Retinal pigment epithelial cell (primary cell): ENCODE measurements around the gene FRRS1.
A peak's percentile ranks its signal among the peaks of the same experiment; 100 is the strongest.

Experiments used
- DNase-seq: peaks from one replicate; pipeline ENCODE4 v3.0.0-alpha.2; 2010; ENCODE audit warnings: low read depth
- H3K4me3 ChIP-seq: 2 replicates; pipeline ENCODE4 v1.5.1; 2011; ENCODE audit warnings: mild to moderate bottlenecking, low read length, control low read depth, moderate library complexity
- CTCF ChIP-seq: conservative IDR thresholded peaks from 2 replicates; pipeline ENCODE4 v1.5.1; 2011; ENCODE audit warnings: low read depth, low read length, control low read depth, inconsistent platforms

Gene FRRS1

GRCh38 chr1:99723251-99723650 is 43.2 kb downstream of the FRRS1 start:
- no peak for DNase-seq
- no peak overlapping the region for H3K4me3 ChIP-seq
- no peak for TF ChIP-seq CTCF

- H3K4me3 ChIP-seq = no peak overlapping the region
- no peak for DNase-seq
- no peak for TF ChIP-seq CTCF
Observed at GRCh38 chr1:99717005-99717404, 49.4 kb downstream of the FRRS1 start.

- no peak for TF ChIP-seq CTCF
- no peak for DNase-seq
- no peak overlapping the region for H3K4me3 ChIP-seq
Observed at GRCh38 chr1:99713006-99713405, 53.4 kb downstream of the FRRS1 start.

- no peak for TF ChIP-seq CTCF
- H3K4me3 ChIP-seq = no peak overlapping the region
- no peak for DNase-seq
Observed at GRCh38 chr1:99710994-99711393, 55.4 kb downstream of the FRRS1 start.

GRCh38 chr1:99707535-99708142 is 58.8 kb downstream of the FRRS1 start:
- TF ChIP-seq CTCF = peak; percentile 83
- no peak overlapping the region for H3K4me3 ChIP-seq
- DNase-seq = no peak

GRCh38 chr1:99705385-99705784 is 61.0 kb downstream of the FRRS1 start:
- no peak overlapping the region for H3K4me3 ChIP-seq
- no peak for TF ChIP-seq CTCF
- no peak for DNase-seq

GRCh38 chr1:99704356-99704816 is 62.0 kb downstream of the FRRS1 start:
- no peak overlapping the region for H3K4me3 ChIP-seq
- no peak for TF ChIP-seq CTCF
- no peak for DNase-seq
